Activated CD8-positive, alpha-beta memory T cell treated with anti-CD3 and anti-CD28 coated beads for 36 hours (primary cell): ENCODE results near the gene KCTD5. TPM values are rescaled to one million over a fixed set of nuclear protein-coding genes. Genes with fewer than 3 reads are reported as not detected.
"Not testable (repeated sequence)": the region's sequence is repeated elsewhere in the genome, so short reads cannot be mapped to it uniquely, and the experiment has no call there.

Experiments used
- CTCF ChIA-PET: fragments of 350-600 bp; sonication (Branson Sonifier 250); formaldehyde crosslinking; loops from one replicate; lab custom pipeline; 2021; ENCODE audit warnings: antibody characterized with exemption; lab: Charles Lee
- POLR2A ChIA-PET: fragments of 350-600 bp; sonication (Branson Sonifier 250); formaldehyde crosslinking; loops from one replicate; lab custom pipeline; 2021; ENCODE audit warnings: antibody characterized with exemption; lab: Charles Lee
- total RNA-seq, 2 experiments: library from RNA; stranded (reverse); gene quantifications; one replicate each; pipeline ENCODE4 v1.2.3, GENCODE V29; 2021

Gene KCTD5
- total RNA-seq, 2 experiments from 2014 or later = 52.4 to 53.6 TPM

DNA sequence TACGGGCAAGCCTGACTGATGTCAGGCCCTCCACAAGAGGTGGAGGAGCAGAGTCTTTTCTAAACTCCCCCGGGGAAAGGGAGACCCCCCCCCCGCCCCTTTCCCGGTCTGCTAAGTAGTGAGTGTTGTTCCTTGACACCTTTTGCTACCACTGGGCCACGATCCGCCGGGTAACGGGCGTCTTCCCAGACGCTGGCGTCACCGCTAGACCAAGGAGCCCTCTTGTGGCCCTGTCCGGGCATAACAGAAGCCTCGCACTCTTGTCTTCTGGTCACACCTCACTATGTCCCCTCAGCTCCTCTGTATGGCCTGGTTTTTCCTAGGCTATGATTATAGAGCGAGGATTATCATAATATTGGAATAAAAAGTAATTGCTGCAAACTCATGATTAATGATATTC lies 12.3 kb upstream of the KCTD5 start:
- CTCF ChIA-PET, POLR2A ChIA-PET: not testable (repeated sequence)

DNA sequence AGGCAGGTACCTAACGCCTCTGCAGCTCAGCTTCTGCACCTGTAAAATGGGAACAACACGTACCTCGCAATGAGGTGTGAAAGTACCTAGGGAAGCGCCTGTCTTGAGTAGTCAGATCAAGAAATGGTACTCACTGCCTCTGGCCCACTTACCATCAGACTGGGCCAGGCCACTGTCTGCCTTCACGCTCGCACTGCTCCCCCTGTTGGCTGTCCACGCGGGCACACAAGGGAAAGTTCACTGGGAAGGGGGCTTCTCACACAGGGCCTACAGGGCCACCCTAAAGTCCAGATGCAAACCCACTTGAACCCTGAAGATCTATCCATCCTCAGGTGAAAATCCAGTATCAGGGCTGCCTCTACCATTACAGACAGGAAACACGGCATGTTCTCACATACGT lies 11.1 kb upstream of the KCTD5 start:
- CTCF ChIA-PET, POLR2A ChIA-PET: not testable (repeated sequence)

DNA sequence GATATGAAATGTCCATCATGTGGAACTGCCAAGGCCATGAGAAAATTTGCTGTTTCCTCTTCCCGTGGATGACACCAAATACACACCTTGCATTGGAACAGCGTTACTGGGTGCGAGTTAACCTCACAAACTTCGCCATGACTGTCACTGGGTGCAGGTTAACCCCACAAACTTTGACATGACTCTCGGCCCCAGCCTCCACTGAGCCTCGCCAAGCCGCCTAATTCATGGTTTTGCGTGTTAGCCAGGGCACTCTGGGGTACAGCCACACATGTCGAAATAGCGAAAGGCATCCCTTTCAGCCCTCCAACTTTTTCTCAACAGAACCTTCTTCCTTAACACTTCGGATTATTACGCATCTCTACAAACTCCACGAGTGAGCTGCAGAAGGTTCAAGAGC lies 10.6 kb upstream of the KCTD5 start:
- ChIA-PET CTCF (no interaction called here), POLR2A (no interaction called here)

DNA sequence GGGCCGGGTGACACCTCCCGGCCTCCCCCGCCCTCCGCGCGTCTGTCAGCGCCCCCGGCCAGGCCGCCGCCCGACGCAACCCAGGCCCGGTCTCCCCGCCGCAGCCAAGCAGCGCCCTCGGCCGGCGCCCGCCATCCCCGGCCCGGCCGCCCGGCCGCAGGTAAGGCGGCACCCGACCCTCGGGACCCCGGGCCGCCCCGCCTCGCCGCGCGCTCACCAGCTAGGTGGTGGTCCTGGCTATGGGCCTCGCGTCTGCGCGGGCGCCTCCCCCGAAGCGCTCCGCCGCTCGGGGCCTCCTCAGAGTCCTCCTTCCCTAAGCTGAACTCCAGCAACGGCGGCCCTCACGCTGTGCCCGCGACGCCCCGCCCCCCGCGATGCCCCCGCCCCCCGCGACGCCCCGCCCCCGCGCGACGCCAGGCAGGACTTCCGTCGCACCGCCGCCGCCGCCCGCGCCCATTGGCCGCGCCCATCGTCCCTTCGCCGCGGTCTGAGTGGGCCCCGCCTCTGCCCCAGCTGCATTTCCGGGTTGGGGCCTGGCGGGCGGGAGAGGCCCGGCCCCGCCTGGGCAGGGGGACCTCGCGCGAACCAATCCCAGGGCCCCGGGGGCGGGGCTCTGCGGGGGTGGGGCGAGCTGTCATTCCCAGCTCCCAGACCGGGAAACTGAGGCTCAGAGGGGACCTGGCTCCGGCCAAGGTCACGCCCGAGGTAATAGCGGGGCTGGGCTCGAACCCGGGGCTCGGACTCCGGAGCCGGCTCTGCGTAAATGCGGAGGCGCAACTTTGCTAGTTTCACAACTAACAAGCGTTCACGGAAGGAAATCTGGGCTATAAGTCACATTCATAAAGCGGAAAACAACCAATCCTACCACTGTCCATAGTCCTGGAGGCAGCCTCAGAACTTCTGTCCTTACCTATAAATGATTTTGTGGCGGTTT lies 9.0 kb upstream of the KCTD5 start:
- POLR2A ChIA-PET = interaction anchor here (0.6 to 1.1 kb wide), 3 partner anchors 9 to 41 kb away, joined by 3 to 10 read pairs (median 4); partner anchors contain the start of gene KCTD5
- CTCF ChIA-PET = interaction anchor here (0.8 kb wide), 1 partner anchor 9 kb away, joined by 5 read pairs; the partner anchor contains the start of gene KCTD5

DNA sequence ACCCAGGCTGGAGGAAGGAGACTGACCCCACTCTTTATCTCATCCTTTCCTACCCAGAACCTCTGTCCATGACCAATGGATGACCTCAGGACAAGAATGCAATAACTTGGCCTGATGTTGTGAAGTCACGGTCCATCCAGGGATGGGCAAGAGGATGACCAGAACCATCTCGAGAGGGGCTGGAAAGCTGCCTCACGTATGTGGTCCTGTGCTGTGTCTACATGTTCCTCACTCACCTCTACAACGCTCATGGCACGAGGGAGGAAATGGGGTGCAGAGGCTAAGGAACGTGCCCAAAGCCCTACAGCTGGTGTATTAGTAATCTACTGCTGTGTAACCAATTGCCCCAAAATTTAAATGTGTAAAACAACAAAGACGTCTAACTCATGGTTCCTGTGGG lies 7.3 kb upstream of the KCTD5 start:
- ChIA-PET CTCF (no interaction called here), POLR2A (no interaction called here)

DNA sequence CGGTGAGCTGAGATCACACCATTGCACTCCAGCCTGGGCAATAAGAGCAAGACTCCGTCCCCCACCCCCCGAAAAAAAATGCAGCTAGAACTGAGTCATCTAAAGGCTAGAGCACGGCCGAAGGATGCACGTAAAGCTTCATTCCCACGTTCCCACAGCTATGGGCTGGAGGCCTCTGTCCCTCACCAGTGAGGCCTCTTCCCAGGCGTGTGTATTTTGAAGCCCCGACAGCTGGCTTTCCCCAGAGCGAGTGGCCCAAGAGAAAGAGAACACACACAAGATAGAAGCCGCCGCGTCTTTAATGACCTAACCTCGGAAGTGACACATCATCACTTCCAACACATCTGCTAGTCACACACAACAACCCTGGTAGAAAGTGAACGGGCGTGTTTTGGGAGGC lies 6.6 kb upstream of the KCTD5 start:
- ChIA-PET POLR2A (no interaction called here), CTCF (interaction anchor here (1.2 kb wide), 1 partner anchor 43 kb away, joined by 4 read pairs; no protein-coding TSS in a partner anchor)

DNA sequence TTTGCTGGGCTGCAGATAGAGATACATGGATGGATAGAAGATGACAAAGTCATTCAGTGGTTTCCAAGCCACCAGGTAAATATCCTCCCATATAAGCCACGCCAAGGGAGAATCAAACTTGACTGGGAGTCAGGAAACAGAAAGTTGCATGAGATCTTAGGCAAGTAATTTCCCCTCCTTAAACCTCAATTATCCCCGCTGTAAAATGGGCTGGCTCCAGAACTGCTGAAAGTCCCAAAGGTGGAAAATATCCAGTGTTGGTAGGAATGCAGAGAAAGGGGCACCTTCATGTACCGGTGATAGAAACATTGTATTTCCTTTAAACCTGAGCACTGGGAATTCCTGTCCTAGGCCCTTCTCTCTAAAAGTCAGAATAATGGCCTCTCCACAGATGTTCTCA lies 5.4 kb upstream of the KCTD5 start:
- POLR2A ChIA-PET, CTCF ChIA-PET: not testable (repeated sequence)

DNA sequence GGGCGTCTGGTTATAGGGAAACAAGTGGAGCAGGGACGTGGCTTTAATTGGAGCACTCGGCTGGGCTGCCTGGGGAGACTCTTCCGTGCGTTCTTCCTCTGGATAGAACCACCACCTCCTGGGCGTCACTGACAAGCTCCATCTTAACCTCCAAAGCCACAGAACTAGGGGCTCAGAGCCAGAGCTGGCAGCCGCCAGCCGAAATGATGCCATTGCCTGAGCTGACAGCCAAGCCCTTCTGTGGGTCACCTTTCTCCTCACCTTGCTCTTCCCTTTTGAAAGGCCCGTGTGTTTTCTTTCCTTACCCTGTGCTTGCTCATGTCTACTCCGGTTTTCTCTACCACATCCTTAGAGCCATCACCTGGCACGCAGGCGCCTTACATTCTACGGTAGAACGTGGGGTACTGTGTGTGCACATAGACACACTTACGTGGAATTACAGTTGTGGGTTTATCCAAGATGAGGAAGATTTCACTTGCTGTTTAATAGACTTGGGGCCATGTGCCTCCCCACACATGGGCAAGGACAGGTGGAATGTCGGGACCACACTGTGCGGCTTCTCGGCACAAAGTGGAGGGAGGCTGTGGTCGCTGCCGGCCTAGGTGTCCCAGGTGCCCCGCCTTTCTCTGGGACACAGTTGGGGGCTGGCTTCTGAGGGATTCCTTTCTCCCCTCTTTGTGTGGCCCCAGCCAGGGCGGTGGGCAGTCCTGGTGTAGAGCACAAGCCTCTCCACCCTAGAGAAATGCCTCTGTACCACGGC lies 3.9 kb upstream of the KCTD5 start:
- POLR2A ChIA-PET, CTCF ChIA-PET: not testable (repeated sequence)

DNA sequence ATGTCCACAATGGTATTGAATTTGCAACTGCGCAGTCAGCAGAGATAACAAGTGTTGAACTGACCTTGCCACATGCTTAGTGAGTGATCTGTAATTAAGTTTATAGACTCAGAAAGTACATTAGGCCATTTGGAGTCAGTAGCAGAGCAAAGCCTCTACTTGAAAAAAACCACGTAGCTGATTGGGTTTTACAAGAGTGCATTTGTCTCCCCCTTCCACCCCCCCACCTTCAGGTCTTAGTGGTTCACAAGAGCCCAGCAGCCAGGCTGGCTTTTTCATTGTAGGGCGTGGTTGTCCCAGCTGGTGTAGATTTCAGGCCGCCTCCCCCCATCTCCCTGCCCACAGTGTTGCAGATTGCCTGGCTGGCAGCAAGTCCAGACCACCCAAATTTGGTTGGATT lies 2.4 kb upstream of the KCTD5 start:
- CTCF ChIA-PET = interaction anchor here (0.7 kb wide), 1 partner anchor 1329 kb away, joined by 3 read pairs; no protein-coding TSS in a partner anchor
- POLR2A ChIA-PET = not testable (repeated sequence)

DNA sequence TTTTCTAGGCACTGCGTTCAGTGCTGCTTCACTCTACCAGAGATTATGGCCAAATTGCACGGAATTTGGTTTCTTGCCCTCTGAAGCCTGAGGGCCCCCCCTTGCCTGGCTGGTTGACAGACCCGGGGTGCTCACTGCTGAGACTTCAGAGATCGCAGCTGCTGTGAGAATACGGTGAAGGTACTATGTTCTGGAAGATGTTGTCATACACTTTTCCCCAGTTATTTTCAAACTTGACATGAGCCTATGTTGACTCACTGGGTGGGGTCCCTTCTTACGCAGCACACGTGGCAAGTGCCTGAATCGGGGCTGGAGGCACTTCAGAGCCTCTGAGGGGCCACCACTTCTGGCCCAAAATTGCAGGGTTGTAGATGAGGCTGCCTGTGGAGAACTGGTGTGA lies 2.0 kb upstream of the KCTD5 start:
- POLR2A ChIA-PET = not testable (repeated sequence)
- CTCF ChIA-PET = interaction anchor here (0.7 kb wide), 1 partner anchor 1329 kb away, joined by 3 read pairs; no protein-coding TSS in a partner anchor

DNA sequence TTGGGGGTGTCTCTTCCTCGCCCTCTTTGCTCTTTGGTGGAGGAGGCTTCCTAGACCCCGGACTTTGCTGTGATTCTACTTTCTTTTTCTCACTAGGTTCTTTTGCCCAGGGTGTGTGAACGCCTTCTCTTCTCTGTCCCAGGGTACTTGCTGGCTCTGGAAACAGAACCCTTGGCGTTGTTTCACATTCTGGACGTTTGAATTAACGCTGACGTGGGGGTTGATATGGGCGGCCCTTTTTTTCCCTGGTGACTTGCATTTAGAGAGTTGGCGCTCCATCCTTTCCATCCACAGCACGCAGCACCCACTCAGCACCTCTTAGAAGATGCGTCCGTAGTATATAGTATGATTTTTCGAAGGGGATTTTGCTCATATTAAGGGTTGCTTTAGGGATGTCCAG lies 718 bp downstream of the KCTD5 start:
- CTCF ChIA-PET = interaction anchor here (1.1 kb wide), 1 partner anchor 10 kb away, joined by 5 read pairs; no protein-coding TSS in a partner anchor
- POLR2A ChIA-PET = interaction anchor here (1.0 to 1.4 kb wide), 3 partner anchors 10 to 229 kb away, joined by 3 to 10 read pairs (median 9); partner anchors contain the start of genes FLYWCH1 and SRRM2

DNA sequence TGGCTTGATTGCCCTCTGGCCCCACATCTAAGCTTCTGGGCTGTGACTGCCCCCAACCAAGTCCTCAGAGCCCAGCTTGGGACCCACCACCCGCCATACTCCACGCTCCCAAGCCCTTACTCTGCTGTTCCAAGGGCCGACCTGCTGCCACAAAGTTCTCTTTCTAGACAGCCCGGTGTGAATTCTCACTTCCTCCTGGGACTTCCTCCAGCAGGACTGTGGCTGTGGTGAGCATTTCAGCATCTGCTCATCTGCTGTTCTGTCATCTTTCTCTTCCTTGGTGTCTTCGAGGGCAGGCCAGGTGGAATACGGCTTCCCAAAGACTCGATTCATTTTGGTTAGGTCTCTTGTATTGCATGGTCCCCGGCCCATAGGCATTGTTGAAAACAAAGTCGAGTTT lies 3.8 kb downstream of the KCTD5 start:
- POLR2A ChIA-PET = not testable (repeated sequence)

DNA sequence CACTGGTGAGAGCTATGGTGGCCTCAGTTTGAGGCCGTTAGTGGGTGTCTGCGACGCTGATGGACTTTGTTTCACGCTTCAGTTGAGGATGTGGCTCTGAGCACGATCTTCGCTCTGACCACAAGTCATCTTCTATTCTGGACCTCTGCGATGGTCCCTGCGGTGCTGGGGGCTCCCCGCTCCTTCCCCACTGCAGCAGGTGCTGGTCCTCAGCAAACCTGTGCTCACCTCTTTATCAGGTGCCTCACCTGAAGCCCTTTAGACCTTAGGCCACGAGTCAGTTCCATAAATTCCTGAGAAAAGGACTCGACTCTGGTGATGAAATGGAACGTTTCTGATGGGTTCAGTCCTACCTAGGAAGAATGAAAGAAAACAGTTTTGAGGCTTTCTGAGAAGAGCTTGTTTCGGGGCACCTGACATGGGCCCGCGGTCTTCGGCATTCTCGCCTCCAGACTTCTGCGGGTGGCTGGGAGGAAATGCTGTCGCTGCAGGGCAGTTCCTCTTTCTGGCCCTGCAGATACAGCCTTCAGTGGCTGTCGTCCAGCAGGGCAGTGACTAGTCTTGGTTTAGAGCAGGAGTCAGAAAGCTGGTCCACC lies 4.7 kb downstream of the KCTD5 start:
- POLR2A ChIA-PET = no interaction called here
- CTCF ChIA-PET = no interaction called here

More for the DNA sequence above, 3.8 kb downstream of the KCTD5 start:
- CTCF ChIA-PET = not testable (repeated sequence)

DNA sequence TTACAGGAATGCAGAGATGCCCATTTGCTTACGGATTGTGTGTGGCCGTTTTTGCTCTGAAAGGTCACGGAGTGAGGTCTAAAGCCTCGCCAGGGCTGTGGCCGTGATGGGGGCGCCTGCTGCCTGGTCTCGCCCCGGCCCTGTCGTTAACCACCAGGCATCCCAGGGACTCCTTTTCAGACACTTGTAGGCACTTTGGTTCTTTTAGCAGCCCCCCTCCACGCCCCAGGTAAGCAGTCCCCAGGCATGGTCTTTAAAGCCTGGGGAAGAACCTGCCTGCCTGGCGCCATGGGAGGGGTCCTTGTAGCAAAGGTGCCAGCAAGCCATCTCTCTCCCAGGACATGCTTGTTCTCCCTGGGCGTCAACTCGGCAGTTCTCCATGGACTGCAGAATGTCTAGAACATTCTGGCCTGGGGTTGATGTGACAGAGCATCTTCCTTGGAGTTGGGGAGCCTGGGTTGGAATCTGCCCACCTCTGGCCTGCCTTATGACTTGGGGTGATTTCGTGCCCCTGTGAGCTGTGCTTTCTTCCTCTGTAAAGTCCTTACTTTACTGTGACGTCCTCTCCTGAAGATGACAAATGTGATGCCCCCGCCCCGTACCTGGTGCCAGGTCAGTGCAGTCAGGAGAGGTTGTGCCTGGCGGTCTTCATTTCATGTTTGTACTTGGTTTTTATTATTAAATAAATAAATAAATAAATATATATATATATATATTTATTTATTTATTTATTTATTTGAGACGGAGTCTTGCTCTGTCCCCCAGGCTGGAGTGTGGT lies 5.4 kb downstream of the KCTD5 start:
- ChIA-PET CTCF (interaction anchor here (0.5 kb wide), 1 partner anchor 1219 kb away, joined by 3 read pairs; no protein-coding TSS in a partner anchor), POLR2A (no interaction called here)

DNA sequence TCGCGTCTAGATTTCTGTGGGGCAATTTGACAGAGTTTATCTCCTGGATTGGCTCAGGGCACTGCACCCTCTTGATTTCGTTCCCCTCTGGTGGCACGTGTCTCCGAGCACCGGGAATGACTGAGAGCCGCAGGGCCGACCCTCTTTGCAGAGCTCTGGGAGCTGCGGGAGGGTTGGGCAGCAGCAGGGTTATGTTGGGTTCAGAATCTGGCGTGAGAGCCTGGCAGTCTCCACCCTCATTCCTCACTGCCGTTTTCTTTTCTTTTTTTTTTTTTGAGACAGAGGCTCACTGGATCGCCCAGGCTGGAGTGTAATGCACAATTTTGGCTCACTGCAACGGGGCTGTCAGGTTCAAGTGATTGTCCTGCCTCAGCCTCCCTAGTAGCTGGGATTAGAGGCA lies 7.1 kb downstream of the KCTD5 start:
- POLR2A ChIA-PET, CTCF ChIA-PET: not testable (repeated sequence)

DNA sequence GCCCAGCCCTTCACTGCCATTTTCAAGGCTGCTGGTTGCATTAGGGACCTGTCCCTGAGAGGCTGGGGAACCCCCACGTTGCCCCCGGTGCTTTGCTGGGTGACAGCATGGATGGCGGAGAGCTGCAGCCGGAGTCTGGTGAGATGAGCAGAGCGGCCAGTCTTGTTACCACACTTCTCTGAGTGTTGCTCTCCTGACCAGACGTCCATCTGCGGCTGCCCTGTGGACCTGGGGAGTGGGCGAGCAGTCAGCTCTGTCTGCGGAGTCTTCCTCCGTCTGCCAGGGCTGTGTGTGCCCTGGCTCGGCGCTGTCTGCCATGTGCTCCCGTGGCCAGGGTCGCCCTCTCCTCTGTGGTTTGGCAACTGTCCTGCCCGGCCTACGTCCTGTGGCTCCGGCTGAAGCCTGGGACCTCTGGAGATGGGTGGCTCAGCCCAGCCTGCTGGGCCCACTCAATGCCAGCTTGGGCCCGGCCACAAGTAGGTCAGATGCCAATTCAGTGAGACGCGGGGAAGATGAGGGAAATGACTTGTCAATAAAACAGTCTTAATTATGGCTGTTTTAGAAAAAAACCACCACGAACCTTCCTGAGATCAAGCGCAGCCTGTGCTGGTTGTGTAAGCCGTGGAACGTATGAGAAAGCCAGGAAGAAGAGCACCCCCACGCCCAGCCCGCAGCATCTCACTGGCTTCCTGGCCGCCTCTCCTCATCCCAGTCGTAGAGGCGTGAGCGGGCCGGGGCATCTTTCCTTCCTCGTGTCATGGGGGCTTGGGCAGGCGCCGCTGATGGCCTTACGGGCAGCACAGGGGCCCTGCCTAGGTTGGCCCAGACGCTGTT lies 7.9 kb downstream of the KCTD5 start:
- ChIA-PET CTCF (no interaction called here), POLR2A (no interaction called here)

DNA sequence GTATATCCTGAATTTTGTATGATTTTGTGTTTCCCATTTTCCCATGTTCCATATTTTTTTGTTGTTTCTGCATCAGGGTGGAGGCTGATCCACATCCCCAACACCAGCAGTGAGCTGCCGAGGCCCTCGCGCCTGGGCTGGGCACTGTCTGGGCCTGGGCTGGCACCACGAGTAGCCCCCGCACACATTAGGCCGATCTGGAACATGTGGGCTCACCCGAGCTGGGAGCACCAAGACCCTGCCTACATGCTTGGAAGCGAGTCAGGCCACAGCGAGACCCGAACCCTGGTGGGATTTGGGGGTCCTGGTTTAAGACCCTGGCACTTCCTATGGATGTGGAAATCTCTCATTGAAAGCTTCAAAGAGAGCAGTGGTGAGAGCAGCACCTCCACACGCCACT lies 8.5 kb downstream of the KCTD5 start:
- ChIA-PET CTCF (no interaction called here), POLR2A (no interaction called here)
